Adrenal gland (tissue), 5 donors: ENCODE results near the gene COL15A1.

ENCODE experiments used
- CTCF ChIP-seq, 6 experiments: fragments of 450-650 bp in 4 of 6; fragments of 200-600 bp in 2 of 6; sonication (generic) in 1 of 6; IDR thresholded peaks; 1 replicate in 5 of 6; 2 replicates in 1 of 6; pipeline versions ENCODE4 v1.5.1 to v1.8.0; 2016 to 2021; ENCODE audit warnings: antibody characterized with exemption in 6 of 6, mild to moderate bottlenecking in 2 of 6, moderate library complexity in 1 of 6
- POLR2A ChIP-seq, 2 donors: fragments of 450-650 bp; IDR thresholded peaks; one replicate each; pipeline ENCODE4 v1.6.1; 2017; ENCODE audit warnings: antibody characterized with exemption in 2 of 2, mild to moderate bottlenecking in 2 of 2, moderate library complexity in 1 of 2
- donor health status: DM: no; HTN: no; CAD: no.

- TF ChIP-seq CTCF (IDR thresholded peaks at IDR 0.05) (no peak), POLR2A (IDR thresholded peaks at IDR 0.05) (no peak)
Observed at GRCh38 chr9:98971915-98972223, 28.2 kb downstream of the COL15A1 start.
